Transverse colon (tissue), 4 donors: ENCODE measurements around the gene SELENOS.

Source experiments
- CTCF ChIP-seq, 5 experiments: fragments of 200-600 bp in 3 of 5; fragments of 450-650 bp in 2 of 5; sonication (generic) in 3 of 5; IDR thresholded peaks; 1 replicate in 2 of 5; 2 replicates in 3 of 5; pipeline ENCODE4 v1.5.1; 2016 to 2017; ENCODE audit warnings: antibody characterized with exemption in 5 of 5, inconsistent platforms in 3 of 5, mild to moderate bottlenecking in 2 of 5, moderate library complexity in 1 of 5
- EP300 ChIP-seq: sonication (generic); formaldehyde crosslinking; IDR thresholded peaks from one replicate; pipeline ENCODE4 v1.6.1; 2017; ENCODE audit warnings: antibody characterized with exemption, low read depth
- POLR2A ChIP-seq: fragments of 450-650 bp; IDR thresholded peaks from one replicate; pipeline ENCODE4 v1.6.1; 2016; ENCODE audit warnings: antibody characterized with exemption, mild to moderate bottlenecking, moderate library complexity
- POLR2AphosphoS5 ChIP-seq, 3 donors: sonication (generic); formaldehyde crosslinking; IDR thresholded peaks; one replicate each; pipeline ENCODE4 v1.6.1; 2016; ENCODE audit warnings: antibody characterized with exemption in 3 of 3

DNA sequence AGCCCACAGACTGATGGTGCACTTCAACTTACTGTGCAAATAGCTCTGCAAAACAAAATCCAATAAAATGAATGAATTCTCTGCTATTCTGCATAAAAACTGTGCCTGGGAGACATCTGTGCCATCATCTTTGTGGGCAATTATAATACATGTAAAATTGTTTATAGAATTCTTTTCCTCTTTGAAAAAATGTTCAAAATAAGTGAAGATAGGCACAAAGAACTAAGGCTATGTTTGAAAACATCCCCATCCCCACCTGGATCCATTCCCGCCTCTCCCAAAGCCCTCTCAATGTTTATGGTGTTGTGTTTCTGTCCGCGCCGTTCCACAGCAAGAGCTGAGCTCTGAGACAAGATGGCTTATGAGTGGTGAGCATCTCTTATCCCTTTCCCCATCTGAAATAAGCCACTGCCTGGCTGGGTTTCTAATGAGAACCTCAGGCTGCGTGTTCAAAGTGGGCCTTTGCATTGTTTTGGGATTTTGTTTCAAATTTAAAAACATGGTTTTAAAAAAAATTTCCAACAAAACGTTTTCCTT is 40.1 kb upstream of the SELENOS start:
- TF ChIP-seq CTCF (IDR thresholded peaks at IDR 0.05) (no peak), POLR2A (no peak), POLR2AphosphoS5 (IDR thresholded peaks at IDR 0.05) (no peak), EP300 (no peak)
